Measurements from ENCODE around the gene ARHGEF3.

Gene ARHGEF3

GRCh38 chr3:56823984-56824703 is 22.4 kb upstream of the ARHGEF3 start:
- no peak for DNase-seq (ENCODE audit: low read depth in 2 of 3, low spot score in 2 of 3)

GRCh38 chr3:56823421-56823926 is 21.7 kb upstream of the ARHGEF3 start:
- DNase-seq (ENCODE audit: low read depth in 2 of 3, low spot score in 2 of 3) = no peak

- no peak for DNase-seq (ENCODE audit: low read depth in 2 of 3, low spot score in 2 of 3)
Observed at GRCh38 chr3:56822501-56822900, 20.8 kb upstream of the ARHGEF3 start.

GRCh38 chr3:56819016-56819809 is 17.5 kb upstream of the ARHGEF3 start:
- no peak for DNase-seq (ENCODE audit: low read depth in 2 of 3, low spot score in 2 of 3)

GRCh38 chr3:56818156-56818985 is 16.6 kb upstream of the ARHGEF3 start:
- DNase-seq (ENCODE audit: low read depth in 2 of 3, low spot score in 2 of 3) = no peak

GRCh38 chr3:56817646-56818045 is 15.9 kb upstream of the ARHGEF3 start:
- no peak for DNase-seq (ENCODE audit: low read depth in 2 of 3, low spot score in 2 of 3)

- DNase-seq (ENCODE audit: low read depth in 2 of 3, low spot score in 2 of 3) = no peak
Observed at GRCh38 chr3:56816061-56816460, 14.3 kb upstream of the ARHGEF3 start.

GRCh38 chr3:56815589-56815988 is 13.8 kb upstream of the ARHGEF3 start:
- DNase-seq (ENCODE audit: low read depth in 2 of 3, low spot score in 2 of 3) = no peak

GRCh38 chr3:56813653-56813960 is 11.9 kb upstream of the ARHGEF3 start:
- DNase-seq (ENCODE audit: low read depth in 2 of 3, low spot score in 2 of 3) = no peak

- DNase-seq (ENCODE audit: low read depth in 2 of 3, low spot score in 2 of 3) = no peak
Observed at GRCh38 chr3:56812754-56813652, 11.3 kb upstream of the ARHGEF3 start.

GRCh38 chr3:56811546-56812202 is 9.9 kb upstream of the ARHGEF3 start:
- no peak for DNase-seq (ENCODE audit: low read depth in 2 of 3, low spot score in 2 of 3)

- no peak for DNase-seq (ENCODE audit: low read depth in 2 of 3, low spot score in 2 of 3)
Observed at GRCh38 chr3:56810577-56811545, 9.1 kb upstream of the ARHGEF3 start.

GRCh38 chr3:56806407-56806806 is 4.7 kb upstream of the ARHGEF3 start:
- no peak for DNase-seq (ENCODE audit: low read depth in 2 of 3, low spot score in 2 of 3)

GRCh38 chr3:56802790-56803189 is 1.0 kb upstream of the ARHGEF3 start:
- DNase-seq (ENCODE audit: low read depth in 2 of 3, low spot score in 2 of 3) = no peak

- DNase-seq (ENCODE audit: low read depth in 2 of 3, low spot score in 2 of 3) = no peak
Observed at GRCh38 chr3:56802378-56802745, 613 bp upstream of the ARHGEF3 start.

GRCh38 chr3:56800832-56801661 is 702 bp downstream of the ARHGEF3 start:
- DNase-seq (ENCODE audit: low read depth in 2 of 3, low spot score in 2 of 3) = no peak

GRCh38 chr3:56800130-56800831 is 1.5 kb downstream of the ARHGEF3 start:
- DNase-seq (ENCODE audit: low read depth in 2 of 3, low spot score in 2 of 3) = peak in 2 of 3 experiments; percentile 48 to 56
